GM12873 (cell line): ENCODE results near the gene SLC22A2.

Source experiments
- CTCF ChIP-seq: IDR thresholded peaks from 2 replicates; pipeline ENCODE4 v1.5.1; 2012; ENCODE audit warnings: low read depth, mild to moderate bottlenecking, moderate library complexity, low read length, control low read depth; ENCODE audit not compliant: insufficient read depth; ENCODE audit errors: missing control alignments

SLC22A2 gene

GRCh38 chr6:160217073-160217472, 41.5 kb downstream of the SLC22A2 start:
- no peak for TF ChIP-seq CTCF

GRCh38 chr6:160215232-160215631, 43.4 kb downstream of the SLC22A2 start:
- no peak for TF ChIP-seq CTCF

- no peak for TF ChIP-seq CTCF
Observed at GRCh38 chr6:160207618-160208017, 51.0 kb downstream of the SLC22A2 start.

- no peak for TF ChIP-seq CTCF
Observed at GRCh38 chr6:160204710-160205109, 53.9 kb downstream of the SLC22A2 start.

- TF ChIP-seq CTCF, result no peak
Observed at GRCh38 chr6:160203953-160204352, 54.7 kb downstream of the SLC22A2 start.

- TF ChIP-seq CTCF, result no peak
Observed at GRCh38 chr6:160203522-160203921, 55.1 kb downstream of the SLC22A2 start.

GRCh38 chr6:160203076-160203475, 55.5 kb downstream of the SLC22A2 start:
- TF ChIP-seq CTCF, result no peak
